Measurements from ENCODE around the gene ARHGAP19. TPM values are rescaled to one million over a fixed set of nuclear protein-coding genes. Genes with fewer than 3 reads are reported as not detected.
A peak's percentile ranks its signal among the peaks of the same experiment; 100 is the strongest.

The ARHGAP19 gene
- total and polyA plus RNA-seq, 9 of the 15 experiments (the other 6 are each of a cell fraction or from before 2014, with no cell fraction given) = 14.8 to 49.5 (median 26.8) TPM

- Histone ChIP-seq H3K36me3 (ENCODE audit: control insufficient read depth, insufficient read depth, low read length) (no peaks in the 10 kb centered on the region), H3K4me2 (ENCODE audit: insufficient read depth, low read length) (peak within 1 kb of the TSS; percentile 97), H3K4me3 (peak within 1 kb of the TSS; percentile 75), H3K4me1 (replicated peaks in 1 of 2; ENCODE audit: control insufficient read depth in 2 of 2, insufficient read depth in 2 of 2, low read length in 2 of 2) (peaks cover 7 to 25% of the 10 kb centered on the region in 2 experiments), H3K27ac (ENCODE audit: extremely low read depth, low read depth, low read length) (peak within 1 kb of the TSS; percentile 100), H3K9ac (ENCODE audit: insufficient read depth in 1 of 2, low read depth in 2 of 2, low read length in 2 of 2) (peak within 1 kb of the TSS; percentile 99 to 100), H3K79me2 (ENCODE audit: control insufficient read depth, insufficient read depth, low read length) (peaks cover 9% of the 10 kb centered on the region; the same call in 1 of the 3 replicates), H3K9me3 (replicated peaks; ENCODE audit: control insufficient read depth, insufficient read depth, low read depth, low read length) (no peaks in the 10 kb centered on the region), H3K9me1 (ENCODE audit: control insufficient read depth, insufficient read depth, low read length) (no peaks in the 10 kb centered on the region), H4K20me1 (replicated peaks; ENCODE audit: control insufficient read depth, insufficient read depth, low read length) (no peaks in the 10 kb centered on the region), H3K27me3 (ENCODE audit: control insufficient read depth in 2 of 2, insufficient read depth in 2 of 2, low read length in 2 of 2) (no peaks in the 10 kb centered on the region), H2AFZ (ENCODE audit: low read depth, low read length) (peak within 1 kb of the TSS; percentile 100)
- WGBS (ENCODE audit: insufficient coverage, low coverage, missing lambda C conversion rate) = under 1% methylated on average over 30 of the region's 79 CpGs
- peak; percentile 91 for FAIRE-seq
- ATAC-seq = peak; percentile 86
- intact Hi-C loops (cut with micrococcal nuclease) (no loop called here), in situ Hi-C loops (cut with MboI) (no loop called here)
- BruUV-seq (replicated peaks) = no TSS peak
- CTCF ChIA-PET (ENCODE audit: low intra/inter-chr PET ratio) = no interaction called here
- POLR2A ChIA-PET = interaction anchor here (0.6 to 1.5 kb wide), 7 partner anchors 8 to 110 kb away, joined by 3 to 9 read pairs (median 3); partner anchors contain the start of gene FRAT2
- DNase-seq (ENCODE audit: extremely low read depth in 1 of 4, low spot score in 3 of 4) = peak; percentile 70 to 90 (median 76)
- TF ChIP-seq KDM5B (IDR thresholded peaks at IDR 0.05; ENCODE audit: insufficient replicate concordance, low read depth, low read length) (peak; percentile 81), MBD2 (IDR thresholded peaks at IDR 0.05; ENCODE audit: borderline replicate concordance, low read depth) (peak; percentile 93), U2AF1 (optimal IDR thresholded peaks at IDR 0.05; ENCODE audit: low read depth, low read length) (no peak), NEUROD1 (IDR thresholded peaks at IDR 0.05; ENCODE audit: borderline replicate concordance, low read depth, low read length, partially characterized antibody) (peak; percentile 38), SOX6 (IDR thresholded peaks at IDR 0.05) (peak; percentile 85), ZNF561 (CRISPR knock-in tag; conservative IDR thresholded peaks at IDR 0.05) (no peak), KAT8 (IDR thresholded peaks at IDR 0.05; ENCODE audit: low read depth) (no peak)
- TF ChIP-seq, protein P1, sequence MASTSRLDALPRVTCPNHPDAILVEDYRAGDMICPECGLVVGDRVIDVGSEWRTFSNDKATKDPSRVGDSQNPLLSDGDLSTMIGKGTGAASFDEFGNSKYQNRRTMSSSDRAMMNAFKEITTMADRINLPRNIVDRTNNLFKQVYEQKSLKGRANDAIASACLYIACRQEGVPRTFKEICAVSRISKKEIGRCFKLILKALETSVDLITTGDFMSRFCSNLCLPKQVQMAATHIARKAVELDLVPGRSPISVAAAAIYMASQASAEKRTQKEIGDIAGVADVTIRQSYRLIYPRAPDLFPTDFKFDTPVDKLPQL (IDR thresholded peaks at IDR 0.05; ENCODE audit: extremely low read depth, insufficient read length) = no peak
- TF ChIP-seq, protein P2, sequence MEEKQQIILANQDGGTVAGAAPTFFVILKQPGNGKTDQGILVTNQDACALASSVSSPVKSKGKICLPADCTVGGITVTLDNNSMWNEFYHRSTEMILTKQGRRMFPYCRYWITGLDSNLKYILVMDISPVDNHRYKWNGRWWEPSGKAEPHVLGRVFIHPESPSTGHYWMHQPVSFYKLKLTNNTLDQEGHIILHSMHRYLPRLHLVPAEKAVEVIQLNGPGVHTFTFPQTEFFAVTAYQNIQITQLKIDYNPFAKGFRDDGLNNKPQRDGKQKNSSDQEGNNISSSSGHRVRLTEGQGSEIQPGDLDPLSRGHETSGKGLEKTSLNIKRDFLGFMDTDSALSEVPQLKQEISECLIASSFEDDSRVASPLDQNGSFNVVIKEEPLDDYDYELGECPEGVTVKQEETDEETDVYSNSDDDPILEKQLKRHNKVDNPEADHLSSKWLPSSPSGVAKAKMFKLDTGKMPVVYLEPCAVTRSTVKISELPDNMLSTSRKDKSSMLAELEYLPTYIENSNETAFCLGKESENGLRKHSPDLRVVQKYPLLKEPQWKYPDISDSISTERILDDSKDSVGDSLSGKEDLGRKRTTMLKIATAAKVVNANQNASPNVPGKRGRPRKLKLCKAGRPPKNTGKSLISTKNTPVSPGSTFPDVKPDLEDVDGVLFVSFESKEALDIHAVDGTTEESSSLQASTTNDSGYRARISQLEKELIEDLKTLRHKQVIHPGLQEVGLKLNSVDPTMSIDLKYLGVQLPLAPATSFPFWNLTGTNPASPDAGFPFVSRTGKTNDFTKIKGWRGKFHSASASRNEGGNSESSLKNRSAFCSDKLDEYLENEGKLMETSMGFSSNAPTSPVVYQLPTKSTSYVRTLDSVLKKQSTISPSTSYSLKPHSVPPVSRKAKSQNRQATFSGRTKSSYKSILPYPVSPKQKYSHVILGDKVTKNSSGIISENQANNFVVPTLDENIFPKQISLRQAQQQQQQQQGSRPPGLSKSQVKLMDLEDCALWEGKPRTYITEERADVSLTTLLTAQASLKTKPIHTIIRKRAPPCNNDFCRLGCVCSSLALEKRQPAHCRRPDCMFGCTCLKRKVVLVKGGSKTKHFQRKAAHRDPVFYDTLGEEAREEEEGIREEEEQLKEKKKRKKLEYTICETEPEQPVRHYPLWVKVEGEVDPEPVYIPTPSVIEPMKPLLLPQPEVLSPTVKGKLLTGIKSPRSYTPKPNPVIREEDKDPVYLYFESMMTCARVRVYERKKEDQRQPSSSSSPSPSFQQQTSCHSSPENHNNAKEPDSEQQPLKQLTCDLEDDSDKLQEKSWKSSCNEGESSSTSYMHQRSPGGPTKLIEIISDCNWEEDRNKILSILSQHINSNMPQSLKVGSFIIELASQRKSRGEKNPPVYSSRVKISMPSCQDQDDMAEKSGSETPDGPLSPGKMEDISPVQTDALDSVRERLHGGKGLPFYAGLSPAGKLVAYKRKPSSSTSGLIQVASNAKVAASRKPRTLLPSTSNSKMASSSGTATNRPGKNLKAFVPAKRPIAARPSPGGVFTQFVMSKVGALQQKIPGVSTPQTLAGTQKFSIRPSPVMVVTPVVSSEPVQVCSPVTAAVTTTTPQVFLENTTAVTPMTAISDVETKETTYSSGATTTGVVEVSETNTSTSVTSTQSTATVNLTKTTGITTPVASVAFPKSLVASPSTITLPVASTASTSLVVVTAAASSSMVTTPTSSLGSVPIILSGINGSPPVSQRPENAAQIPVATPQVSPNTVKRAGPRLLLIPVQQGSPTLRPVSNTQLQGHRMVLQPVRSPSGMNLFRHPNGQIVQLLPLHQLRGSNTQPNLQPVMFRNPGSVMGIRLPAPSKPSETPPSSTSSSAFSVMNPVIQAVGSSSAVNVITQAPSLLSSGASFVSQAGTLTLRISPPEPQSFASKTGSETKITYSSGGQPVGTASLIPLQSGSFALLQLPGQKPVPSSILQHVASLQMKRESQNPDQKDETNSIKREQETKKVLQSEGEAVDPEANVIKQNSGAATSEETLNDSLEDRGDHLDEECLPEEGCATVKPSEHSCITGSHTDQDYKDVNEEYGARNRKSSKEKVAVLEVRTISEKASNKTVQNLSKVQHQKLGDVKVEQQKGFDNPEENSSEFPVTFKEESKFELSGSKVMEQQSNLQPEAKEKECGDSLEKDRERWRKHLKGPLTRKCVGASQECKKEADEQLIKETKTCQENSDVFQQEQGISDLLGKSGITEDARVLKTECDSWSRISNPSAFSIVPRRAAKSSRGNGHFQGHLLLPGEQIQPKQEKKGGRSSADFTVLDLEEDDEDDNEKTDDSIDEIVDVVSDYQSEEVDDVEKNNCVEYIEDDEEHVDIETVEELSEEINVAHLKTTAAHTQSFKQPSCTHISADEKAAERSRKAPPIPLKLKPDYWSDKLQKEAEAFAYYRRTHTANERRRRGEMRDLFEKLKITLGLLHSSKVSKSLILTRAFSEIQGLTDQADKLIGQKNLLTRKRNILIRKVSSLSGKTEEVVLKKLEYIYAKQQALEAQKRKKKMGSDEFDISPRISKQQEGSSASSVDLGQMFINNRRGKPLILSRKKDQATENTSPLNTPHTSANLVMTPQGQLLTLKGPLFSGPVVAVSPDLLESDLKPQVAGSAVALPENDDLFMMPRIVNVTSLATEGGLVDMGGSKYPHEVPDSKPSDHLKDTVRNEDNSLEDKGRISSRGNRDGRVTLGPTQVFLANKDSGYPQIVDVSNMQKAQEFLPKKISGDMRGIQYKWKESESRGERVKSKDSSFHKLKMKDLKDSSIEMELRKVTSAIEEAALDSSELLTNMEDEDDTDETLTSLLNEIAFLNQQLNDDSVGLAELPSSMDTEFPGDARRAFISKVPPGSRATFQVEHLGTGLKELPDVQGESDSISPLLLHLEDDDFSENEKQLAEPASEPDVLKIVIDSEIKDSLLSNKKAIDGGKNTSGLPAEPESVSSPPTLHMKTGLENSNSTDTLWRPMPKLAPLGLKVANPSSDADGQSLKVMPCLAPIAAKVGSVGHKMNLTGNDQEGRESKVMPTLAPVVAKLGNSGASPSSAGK (IDR thresholded peaks at IDR 0.05) = peak; percentile 92
Measured at GRCh38 chr10:97318772-97319651, 26.6 kb upstream of the ARHGAP19 start, which contains the start of gene FRAT1. Gene FRAT1 (plus strand): TSS chr10:97319271. CDS start chr10:97319454, 183 bp downstream.

All from K562 (cell line).